ENCODE results near the gene WDR33.

DNA sequence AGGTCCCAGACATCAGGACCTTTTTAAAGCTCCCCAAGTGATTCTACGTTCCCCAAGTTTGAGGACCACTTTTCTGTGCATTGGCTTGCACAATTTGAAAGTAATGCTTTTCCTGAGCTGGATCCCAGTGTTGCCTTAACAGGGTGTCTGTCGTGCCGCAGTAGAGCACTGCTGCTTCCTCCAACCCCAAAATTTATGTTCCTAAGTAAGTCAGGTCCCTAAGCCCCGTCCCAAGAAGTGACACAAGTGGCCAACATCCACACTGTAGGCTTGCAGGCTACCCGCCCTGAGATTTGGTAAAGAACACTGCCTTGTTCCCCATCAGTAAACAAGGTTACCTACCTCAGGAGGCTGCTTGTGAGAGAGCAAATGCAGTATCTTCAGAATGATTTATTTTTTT, 107.7 kb downstream of the WDR33 start:
- no peak for TF ChIP-seq CREM (IDR thresholded peaks at IDR 0.05; ENCODE audit: low read depth)
- TF ChIP-seq, protein P1, sequence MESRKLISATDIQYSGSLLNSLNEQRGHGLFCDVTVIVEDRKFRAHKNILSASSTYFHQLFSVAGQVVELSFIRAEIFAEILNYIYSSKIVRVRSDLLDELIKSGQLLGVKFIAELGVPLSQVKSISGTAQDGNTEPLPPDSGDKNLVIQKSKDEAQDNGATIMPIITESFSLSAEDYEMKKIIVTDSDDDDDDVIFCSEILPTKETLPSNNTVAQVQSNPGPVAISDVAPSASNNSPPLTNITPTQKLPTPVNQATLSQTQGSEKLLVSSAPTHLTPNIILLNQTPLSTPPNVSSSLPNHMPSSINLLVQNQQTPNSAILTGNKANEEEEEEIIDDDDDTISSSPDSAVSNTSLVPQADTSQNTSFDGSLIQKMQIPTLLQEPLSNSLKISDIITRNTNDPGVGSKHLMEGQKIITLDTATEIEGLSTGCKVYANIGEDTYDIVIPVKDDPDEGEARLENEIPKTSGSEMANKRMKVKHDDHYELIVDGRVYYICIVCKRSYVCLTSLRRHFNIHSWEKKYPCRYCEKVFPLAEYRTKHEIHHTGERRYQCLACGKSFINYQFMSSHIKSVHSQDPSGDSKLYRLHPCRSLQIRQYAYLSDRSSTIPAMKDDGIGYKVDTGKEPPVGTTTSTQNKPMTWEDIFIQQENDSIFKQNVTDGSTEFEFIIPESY (IDR thresholded peaks at IDR 0.05), result no peak
- TF ChIP-seq, protein P2, sequence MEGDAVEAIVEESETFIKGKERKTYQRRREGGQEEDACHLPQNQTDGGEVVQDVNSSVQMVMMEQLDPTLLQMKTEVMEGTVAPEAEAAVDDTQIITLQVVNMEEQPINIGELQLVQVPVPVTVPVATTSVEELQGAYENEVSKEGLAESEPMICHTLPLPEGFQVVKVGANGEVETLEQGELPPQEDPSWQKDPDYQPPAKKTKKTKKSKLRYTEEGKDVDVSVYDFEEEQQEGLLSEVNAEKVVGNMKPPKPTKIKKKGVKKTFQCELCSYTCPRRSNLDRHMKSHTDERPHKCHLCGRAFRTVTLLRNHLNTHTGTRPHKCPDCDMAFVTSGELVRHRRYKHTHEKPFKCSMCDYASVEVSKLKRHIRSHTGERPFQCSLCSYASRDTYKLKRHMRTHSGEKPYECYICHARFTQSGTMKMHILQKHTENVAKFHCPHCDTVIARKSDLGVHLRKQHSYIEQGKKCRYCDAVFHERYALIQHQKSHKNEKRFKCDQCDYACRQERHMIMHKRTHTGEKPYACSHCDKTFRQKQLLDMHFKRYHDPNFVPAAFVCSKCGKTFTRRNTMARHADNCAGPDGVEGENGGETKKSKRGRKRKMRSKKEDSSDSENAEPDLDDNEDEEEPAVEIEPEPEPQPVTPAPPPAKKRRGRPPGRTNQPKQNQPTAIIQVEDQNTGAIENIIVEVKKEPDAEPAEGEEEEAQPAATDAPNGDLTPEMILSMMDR (IDR thresholded peaks at IDR 0.05 in 2 of 3, conservative IDR thresholded peaks at IDR 0.05 in 1 of 3; ENCODE audit: control insufficient read depth in 2 of 3, extremely low read depth in 1 of 3, insufficient read depth in 1 of 3, low read depth in 3 of 3, low read length in 3 of 3), result no peak
- TF ChIP-seq YY1 (IDR thresholded peaks at IDR 0.05; ENCODE audit: low read depth, low read length), result no peak
